Measurements from ENCODE around the gene TMEM204.

DNA sequence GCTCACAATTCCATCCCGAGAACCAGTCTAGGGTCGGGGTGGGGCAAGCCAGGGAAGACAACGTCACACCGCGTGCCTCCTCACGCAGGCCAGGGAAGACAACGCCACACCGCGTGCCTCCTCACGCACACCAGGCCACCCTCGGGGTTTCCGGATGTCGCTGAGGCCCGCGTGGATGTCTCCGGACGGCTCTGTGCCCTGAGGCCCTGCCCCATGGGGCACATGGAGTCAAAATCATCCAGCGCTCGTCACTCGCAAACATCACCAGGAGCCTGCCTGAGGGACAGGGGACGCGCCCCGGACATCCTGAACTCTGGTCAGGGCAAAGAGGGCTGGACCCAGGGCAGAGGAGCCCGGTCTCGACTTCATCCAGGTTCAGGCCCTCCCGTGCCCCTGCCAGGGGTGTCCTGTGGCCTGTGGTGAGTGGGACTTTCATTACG lies 3.7 kb downstream of the TMEM204 start:
- TF ChIP-seq ZNF350 (tag by site-specific recombination; IDR thresholded peaks at IDR 0.05) (no peak), TCF7L2 (IDR thresholded peaks at IDR 0.05; ENCODE audit: borderline replicate concordance, low read depth, low read length) (no peak), ZNF292 (tag by site-specific recombination; IDR thresholded peaks at IDR 0.05; ENCODE audit: borderline replicate concordance, low read depth) (no peak), ZNF792 (tag by site-specific recombination; IDR thresholded peaks at IDR 0.05) (no peak), ZNF133 (tag by site-specific recombination; IDR thresholded peaks at IDR 0.05) (no peak), KLF16 (tag by site-specific recombination; IDR thresholded peaks at IDR 0.05) (no peak), ZNF2 (tag by site-specific recombination; IDR thresholded peaks at IDR 0.05) (no peak), ZNF10 (tag by site-specific recombination; IDR thresholded peaks at IDR 0.05) (no peak), SP2 (tag by site-specific recombination; IDR thresholded peaks at IDR 0.05) (no peak), ZNF266 (tag by site-specific recombination; IDR thresholded peaks at IDR 0.05; ENCODE audit: low read depth) (no peak)
- TF ChIP-seq, protein P1, sequence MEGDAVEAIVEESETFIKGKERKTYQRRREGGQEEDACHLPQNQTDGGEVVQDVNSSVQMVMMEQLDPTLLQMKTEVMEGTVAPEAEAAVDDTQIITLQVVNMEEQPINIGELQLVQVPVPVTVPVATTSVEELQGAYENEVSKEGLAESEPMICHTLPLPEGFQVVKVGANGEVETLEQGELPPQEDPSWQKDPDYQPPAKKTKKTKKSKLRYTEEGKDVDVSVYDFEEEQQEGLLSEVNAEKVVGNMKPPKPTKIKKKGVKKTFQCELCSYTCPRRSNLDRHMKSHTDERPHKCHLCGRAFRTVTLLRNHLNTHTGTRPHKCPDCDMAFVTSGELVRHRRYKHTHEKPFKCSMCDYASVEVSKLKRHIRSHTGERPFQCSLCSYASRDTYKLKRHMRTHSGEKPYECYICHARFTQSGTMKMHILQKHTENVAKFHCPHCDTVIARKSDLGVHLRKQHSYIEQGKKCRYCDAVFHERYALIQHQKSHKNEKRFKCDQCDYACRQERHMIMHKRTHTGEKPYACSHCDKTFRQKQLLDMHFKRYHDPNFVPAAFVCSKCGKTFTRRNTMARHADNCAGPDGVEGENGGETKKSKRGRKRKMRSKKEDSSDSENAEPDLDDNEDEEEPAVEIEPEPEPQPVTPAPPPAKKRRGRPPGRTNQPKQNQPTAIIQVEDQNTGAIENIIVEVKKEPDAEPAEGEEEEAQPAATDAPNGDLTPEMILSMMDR (tag by site-specific recombination; IDR thresholded peaks at IDR 0.05), result no peak
- TF ChIP-seq, protein P2, sequence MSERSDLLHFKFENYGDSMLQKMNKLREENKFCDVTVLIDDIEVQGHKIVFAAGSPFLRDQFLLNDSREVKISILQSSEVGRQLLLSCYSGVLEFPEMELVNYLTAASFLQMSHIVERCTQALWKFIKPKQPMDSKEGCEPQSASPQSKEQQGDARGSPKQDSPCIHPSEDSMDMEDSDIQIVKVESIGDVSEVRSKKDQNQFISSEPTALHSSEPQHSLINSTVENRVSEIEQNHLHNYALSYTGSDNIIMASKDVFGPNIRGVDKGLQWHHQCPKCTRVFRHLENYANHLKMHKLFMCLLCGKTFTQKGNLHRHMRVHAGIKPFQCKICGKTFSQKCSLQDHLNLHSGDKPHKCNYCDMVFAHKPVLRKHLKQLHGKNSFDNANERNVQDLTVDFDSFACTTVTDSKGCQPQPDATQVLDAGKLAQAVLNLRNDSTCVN (tag by site-specific recombination; optimal IDR thresholded peaks at IDR 0.05), result no peak
